HG02763 (cell line): ENCODE measurements around the gene KANK4.
"Not testable (repeated sequence)": the region's sequence is repeated elsewhere in the genome, so short reads cannot be mapped to it uniquely, and the experiment has no call there.

ENCODE experiments used
- ATAC-seq: cut with Tn5 transposase; IDR thresholded peaks from one replicate; pipeline ENCODE4 v1.9.1; 2021; ENCODE audit warnings: mild to moderate bottlenecking, moderate library complexity; ENCODE audit not compliant: unreplicated experiment

KANK4 gene

DNA sequence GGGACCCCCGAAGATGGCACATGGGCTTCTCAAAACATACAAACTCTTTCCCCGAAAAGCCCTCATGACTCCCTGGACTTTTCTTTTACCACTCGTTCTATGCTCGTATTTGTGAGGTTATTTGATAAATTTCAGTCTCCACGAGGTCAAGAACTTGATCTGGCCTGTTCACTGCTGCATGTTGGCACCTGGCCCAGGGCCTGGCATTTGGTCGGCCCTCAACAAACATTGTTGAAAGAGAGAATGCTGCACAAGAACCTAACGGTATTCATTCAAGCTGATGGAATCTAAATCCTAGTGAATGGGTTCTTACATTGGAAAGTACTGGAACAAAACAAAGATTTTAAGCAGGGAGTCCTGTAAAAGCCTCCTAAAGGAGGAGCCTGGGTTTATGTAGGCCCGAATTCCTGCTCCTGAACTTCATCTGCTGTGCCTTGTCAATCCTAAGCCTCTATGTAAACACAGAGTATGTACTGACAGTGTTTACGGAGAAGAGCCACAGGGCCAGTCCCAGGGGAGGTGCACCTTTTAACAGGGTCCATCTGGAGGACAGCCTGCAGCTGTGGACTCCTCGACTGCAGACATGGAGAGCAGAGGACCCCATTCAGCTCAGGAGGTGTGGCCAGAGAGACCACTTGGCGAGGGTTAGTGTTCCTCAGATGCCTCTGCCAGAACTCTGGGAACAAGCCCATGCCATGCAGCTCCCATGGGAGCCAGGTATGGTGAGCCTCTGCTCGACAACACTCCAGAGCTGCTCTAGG lies 77.7 kb downstream of the KANK4 start:
- no peak for ATAC-seq

DNA sequence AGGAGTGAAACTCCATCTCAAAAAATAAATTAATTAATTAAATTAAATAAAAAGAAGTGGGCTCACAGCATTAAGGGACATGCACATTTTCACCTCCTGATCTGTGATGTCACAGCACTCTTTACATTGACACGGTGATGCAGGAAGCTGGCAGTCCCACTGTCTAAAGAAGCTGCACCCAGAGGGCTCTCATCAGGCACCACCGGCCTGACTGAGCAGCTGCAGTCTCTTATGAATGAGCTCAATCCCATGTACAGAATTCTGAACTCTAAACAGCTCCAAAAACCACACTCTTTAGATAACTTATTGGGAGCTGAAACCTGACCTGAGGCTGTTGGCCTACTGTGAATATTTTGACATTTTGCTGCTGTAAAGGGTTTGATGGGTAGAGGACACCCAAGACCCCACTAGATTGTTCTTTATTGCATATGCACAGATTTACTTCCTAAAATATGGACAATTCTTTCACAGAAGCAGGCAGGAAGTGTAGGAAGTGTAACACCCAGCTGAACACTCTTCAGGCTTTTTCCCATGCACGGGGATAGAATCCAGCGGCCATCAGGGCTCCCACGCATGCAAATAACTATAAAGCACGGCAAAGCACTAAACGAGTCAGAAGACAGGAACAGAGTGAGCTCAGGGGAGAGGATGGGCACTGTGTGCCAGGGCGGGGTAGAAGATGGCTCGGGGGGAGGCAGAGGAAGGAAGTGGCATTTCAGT lies 78.4 kb downstream of the KANK4 start:
- no peak for ATAC-seq

DNA sequence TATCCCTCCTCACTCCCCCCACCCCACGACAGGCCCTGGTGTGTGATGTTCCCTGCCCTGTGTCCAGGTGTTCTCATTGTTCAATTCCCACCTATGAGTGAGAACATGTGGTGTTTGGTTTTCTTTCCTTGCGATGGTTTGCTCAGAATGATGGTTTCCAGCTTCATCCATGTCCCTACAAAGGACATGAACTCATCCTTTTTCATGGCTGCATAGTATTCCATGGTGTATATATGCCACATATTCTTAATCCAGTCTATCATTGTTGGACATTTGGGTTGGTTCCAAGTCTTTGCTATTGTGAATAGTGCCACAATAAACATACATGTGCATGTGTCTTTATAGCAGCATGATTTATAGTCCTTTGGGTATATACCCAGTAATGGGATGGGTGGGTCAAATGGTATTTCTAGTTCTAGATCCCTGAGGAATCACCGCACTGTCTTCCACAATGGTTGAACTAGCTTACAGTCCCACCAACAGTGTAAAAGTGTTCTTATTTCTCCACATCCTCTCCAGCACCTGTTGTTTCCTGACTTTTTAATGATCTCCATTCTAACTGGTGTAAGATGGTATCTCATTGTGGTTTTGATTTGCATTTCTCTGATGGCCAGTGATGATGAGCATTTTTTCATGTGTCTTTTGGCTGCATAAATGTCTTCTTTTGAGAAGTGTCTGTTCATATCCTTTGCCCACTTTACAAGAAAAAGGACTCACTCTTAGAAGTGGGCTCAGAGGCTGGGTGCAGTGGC lies 79.4 kb downstream of the KANK4 start:
- not testable (repeated sequence) for ATAC-seq

DNA sequence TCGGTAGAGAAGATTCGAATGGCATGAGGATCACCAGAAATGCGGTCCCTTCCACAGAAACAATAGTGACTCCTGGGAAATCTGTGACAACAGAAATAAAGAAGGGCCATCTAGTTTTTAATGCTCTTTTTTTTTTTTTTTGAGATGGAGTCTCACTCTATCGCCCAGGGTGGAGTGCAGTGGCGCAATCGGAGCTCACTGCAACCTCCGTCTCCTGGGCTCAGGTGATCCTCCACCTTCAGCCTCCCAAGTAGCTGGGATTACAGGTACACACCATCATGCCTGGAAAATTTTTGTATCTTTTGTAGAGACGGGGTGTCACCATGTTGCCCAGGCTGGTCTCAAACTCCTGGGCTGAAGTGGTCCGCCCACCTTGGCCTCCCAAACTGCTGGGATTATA lies 80.7 kb downstream of the KANK4 start:
- ATAC-seq = no peak

DNA sequence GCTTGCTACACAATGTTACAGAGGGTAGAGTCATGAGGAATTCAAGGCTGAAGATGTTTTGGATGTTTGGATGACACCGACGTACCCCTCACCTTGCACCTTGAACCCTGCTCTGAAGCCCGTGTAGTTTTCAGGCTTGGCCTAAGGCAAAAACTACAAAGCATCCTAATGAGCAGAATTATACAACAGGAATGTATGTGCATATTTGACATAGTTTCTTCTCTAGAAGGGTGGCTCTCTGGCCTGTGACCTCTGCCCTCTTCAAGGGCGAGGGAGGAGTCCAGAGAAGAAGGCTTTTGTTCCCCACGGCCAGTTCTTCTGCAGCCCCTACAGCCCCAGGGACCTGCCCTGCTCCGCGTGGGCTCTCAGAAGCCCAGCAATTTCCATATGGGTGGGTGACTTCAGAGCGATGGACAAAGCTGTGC lies 81.3 kb downstream of the KANK4 start:
- no peak for ATAC-seq

DNA sequence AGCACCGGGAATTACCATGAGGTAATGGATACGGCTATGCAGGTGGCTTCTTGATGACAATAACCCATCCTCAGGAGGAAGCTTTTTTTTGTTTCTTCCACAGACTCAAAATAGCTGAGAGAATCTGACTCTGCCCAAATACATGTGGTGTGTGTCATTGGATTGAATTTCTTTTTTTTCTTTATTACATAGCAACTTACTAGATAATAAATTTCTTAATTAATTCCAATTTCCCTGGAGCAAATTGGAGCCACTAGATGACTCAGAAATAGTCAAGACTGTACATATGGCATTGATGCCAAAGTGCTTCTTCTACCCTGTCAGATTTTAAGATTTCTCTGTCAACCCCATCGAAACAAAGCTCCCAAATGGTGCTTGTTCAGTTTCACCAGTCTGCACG lies 81.9 kb downstream of the KANK4 start:
- ATAC-seq = no peak

DNA sequence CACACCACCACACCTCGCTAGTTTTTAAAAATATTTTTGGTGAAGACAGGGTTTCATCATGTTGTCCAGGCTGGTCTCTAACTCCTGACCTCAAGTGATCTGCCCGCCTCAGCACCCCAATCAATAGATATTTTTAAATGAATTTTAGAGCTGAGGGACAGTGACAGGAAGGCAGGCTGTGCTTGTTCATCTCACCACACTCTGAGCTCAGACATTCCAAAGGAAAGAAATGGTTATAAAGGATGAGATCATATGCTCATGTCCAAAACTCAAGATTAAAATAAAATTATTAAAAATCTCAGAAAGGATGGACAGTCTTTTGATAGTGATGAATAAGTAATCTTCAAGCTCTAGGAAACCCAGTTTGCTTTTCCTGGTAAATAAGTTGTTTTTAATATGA lies 83.7 kb downstream of the KANK4 start:
- ATAC-seq = no peak

DNA sequence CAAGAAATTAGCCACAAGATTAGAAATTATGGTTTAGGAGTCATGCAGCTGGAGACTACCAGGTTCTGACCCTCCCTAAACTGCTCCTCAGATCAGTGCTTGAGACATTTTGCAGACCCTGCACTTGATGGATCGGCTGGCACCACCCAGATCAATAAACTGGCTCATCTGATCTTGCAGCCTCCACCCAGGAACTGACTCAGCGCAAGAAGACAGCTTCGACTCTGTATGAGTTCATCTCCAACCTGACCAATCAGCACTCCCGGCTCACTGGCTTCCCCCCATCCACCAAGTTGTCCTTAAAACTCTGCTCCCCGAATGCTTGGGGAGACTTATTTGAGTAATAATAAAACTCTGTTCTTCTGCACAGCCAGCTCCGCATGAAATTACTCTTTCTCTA lies 84.5 kb downstream of the KANK4 start:
- no peak for ATAC-seq

DNA sequence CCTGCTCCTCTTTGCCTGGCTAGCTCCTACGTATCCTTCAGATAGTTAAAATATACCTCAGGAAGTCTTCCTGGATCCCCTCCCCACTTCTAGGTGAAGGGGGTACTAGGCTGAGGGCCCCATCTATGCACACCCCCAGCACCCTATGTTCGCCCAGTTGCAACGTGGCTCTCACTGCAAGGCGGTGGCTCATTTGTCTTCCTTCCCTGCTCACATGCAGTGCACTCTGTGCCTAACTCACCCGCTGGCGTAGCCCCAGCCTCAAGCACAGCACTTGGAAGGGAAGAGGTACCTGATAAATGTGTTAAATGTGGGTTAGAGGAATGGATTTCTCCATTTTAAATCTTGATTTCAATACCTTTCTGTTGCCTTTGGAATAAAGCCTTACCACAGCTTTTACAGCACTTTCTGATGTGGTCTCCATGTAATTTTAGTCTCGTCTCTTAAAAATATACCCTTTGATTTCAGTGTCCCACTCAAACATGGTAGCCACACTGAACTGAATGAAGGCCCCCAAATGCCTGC lies 85.2 kb downstream of the KANK4 start:
- ATAC-seq = no peak

DNA sequence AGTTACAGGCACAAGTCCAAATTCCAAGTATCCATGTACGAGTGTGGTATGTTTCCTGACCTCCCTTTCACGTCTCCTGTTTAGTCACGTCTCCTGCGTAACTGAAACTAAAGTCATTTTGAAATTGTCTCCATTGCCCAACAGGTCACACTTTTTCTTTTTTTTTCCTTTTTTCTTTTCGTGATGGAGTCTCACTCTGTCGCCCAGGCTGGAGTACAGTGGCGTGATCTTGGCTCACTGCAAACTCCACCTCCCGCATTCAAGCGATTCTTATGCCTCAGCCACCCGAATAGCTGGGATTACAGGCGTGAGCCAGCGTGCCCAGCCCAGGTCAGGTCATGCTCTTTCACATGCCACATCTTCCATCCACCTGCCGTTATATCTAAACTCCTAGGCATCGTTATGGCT lies 86.4 kb downstream of the KANK4 start:
- no peak for ATAC-seq

DNA sequence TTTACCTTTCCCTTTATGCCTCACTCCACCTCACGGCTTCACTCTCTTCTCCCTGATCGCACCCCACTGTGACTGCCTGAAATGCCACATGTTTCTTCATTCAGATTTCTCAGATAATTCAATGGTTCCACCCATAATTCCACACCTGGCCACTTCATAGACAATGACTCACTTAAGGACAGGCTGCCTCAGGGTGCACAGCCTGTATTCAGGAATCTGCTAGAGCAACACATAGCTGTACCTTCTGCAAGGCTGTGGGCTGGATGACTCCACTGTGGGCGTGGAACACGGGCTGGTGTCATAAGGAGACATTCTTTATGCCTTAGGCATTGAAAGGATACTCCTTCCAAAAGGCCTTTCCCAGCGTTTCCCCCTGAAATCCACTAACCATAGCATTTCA lies 88.5 kb downstream of the KANK4 start:
- no peak for ATAC-seq

DNA sequence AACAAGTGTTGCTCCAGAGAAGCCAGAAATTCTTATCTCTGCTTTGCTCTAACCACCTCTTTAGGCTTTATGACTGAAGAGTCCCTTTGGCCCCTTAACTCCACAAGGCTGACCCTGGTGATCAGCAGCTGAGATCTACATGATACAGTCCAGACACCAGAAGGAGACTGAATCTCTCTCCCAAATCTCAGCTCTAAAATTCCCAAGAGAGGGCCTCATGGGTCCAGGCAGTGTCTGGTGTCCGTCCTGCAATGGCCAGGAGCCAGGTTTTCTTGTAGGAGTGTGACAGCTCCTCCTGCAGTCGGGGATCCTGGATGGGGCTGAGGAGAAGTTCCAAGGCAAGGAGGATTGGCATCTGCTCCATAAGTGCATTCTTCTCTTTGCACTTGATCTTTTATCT lies 89.3 kb downstream of the KANK4 start:
- no peak for ATAC-seq

DNA sequence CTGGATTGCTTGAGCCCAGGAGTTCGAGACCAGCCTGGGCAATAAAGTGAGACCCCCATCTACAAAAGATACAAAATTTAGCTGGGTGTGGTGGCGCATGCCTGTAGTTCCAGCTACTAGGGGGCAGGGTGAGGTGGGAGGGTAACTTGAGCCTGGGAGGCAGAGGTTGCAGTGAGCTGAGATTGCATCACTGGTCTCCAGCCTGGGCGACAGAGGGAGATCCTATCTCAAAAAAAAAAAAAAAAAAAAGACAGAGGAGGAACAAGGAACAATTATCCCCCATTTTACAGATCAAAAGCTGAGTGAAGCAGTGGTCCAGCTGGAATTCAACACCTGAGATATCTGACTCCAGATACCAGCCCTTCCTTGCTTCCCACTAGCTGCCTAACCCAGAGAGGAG lies 89.8 kb downstream of the KANK4 start:
- no peak for ATAC-seq

DNA sequence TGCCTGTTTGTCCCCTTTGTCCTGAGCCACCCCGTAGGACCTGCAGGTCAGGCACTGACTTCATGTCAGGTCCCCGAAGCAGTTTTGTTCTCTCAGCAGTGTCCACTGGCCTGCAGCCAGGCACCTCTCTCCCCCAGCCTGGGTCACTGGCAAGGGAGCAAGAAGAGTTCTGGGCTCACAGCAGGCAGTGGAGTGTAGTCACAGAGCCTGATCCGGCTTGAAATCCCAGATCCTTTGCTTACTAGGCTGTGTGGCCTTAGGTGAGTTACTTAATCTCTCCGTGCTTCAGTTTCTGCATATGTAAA lies 90.4 kb downstream of the KANK4 start:
- ATAC-seq = no peak

DNA sequence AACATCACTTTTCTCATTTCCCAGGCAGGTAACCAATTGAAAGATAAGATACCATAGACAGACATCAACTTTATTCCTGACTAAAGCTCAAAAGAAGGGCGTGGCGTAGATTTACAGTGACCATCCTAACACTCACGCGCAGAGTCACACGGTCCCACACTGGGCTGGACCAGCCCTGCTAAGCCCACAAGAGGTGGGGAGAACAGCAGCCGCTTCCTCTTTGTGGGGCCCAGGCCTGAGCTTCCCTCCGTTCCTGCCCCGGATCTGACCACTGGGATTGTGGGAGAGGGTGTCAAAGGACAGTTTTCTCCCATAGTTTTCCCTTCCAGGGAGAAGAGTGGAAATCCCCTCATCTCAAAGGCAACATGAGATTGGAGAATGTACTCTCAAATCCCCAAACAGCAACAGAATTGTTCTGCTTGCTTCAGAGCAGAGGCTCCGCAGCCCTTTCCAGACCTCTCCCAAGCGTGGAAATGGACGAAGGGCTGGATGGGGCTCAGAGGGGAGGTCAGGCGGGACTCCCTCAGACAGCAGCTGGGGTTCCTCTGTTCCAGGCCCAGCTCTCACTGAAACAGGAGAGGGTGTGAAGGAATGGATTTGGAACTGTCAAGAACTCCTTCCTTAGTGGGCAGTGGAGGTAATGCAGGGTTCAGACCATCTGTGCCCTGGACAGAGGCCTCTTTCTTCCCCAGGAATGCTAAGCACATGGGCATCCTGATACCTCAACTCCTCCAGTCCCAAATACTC lies 90.9 kb downstream of the KANK4 start:
- no peak for ATAC-seq

DNA sequence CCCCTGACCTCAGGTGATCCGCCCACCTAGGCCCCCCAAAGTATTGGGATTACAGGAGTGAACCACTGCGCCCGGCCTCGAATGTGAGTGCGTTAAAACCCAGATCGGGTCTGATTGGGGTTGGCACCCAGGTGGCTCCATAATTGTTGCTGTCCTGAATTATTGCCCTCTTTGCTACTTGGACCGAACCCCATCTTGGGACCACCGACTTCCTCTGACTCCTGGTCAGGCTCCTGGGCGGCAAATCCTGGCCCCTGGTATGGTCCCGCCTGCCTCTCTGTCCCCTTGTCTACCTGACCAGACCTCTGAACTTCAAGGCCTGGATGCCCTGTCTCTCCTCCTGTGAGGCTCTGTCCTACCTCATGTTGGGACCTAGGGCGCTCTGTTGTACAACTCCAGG lies 91.7 kb downstream of the KANK4 start:
- no peak for ATAC-seq

DNA sequence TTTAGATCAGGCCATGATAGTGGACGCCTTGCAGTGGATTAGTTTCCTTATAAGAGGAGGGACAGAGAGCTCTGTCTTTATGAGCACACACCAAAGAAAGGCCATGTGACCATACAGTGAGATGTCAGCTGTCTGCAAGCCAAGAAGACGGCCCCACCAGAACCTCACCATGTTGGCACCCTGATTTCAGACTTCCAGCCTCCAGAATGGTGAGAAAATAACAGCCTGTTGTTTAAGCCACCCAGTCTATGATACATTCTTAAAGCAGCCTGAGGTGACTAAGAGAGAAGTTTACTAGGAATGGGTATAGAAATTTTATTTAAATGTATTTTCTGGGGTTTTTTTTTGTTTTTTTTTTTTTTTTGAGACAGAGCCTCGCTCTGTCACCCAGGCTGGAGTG lies 95.1 kb downstream of the KANK4 start:
- ATAC-seq = no peak

DNA sequence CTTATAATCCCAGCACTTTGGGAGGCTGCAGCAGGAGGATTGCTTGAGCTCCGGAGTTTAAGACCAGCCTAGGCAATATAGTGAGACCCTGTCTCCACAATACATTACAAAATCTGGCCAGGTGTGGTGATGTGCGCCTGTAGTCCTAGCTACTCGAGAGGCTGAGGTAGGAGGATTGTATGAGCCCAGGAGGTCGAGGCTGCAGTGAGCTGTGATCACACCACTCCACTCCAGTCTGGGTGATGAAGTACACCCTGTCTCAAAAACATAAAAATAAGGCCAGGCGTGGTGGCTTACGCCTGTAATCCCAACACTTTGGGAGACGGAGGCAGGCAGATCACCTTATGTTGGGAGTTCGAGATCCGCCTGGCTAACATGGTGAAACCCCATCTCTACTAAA lies 96.9 kb downstream of the KANK4 start:
- ATAC-seq = no peak

DNA sequence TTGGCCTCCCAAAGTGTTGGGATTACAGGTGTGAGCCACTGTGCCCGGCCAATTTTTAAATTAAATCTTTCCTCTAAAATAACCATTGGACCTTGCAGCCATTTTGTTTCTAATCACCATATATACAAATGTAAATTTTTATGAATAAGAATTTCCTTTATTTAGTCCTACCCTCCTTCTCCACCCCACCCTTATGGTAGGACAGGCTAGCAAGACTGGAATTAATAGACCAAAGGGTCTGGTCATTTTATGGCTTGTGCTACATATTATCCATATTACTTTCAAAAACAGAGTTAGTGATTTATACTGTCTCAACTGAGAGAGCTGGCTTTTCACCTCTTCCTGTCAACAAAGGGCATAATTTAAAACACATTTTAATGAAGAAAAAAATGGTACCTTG lies 98.1 kb downstream of the KANK4 start:
- no peak for ATAC-seq

DNA sequence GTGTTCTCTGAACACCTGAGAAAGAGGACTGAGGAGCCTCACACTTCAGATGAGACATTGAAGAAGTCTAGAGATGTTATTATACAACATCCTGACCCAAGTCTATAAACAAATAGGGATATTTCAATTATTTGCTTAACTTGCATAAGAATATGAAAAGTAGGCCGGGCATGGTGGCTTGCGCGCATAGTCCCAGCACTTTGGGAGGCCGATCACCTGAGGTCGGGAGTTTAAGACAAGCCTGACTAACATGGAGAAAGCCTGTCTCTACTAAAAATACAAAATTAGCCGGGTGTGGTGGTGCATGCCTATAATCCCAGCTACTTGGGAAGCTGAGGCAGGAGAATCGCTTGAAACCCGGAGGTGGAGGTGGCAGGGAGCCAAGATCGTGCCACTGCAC lies 98.8 kb downstream of the KANK4 start:
- not testable (repeated sequence) for ATAC-seq

DNA sequence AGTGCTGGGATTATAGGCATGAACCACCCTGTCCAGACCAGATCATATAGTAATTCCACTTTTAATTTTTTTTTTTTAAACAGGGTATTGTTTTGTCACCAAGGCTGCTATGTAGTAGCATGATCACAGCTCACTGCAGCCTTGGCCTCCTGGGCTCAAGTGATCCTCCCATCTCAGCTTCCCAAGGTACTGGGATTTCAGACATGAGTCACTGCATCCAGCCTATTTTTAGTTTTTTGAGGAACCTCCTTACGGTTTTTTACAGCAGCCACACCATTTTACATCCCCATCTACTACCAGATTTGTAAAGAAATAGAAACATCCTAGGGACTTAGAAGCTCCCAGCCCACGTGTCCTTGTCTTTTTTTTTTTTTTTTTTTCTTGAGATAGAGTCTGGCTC lies 100.6 kb downstream of the KANK4 start:
- ATAC-seq = no peak
